Liver (tissue), 9 donors: Measurements from ENCODE around the gene NCS1. TPM values are rescaled to one million over a fixed set of nuclear protein-coding genes. Genes with fewer than 3 reads are reported as not detected.

ENCODE experiments used
- DNase-seq: peaks from one replicate; pipeline ENCODE4 v3.0.0-alpha.2; 2017; ENCODE audit warnings: low spot score
- H3K27ac ChIP-seq, 2 donors: one replicate each; pipeline ENCODE4 v1.7.0; 2013; ENCODE audit warnings: inconsistent platforms in 2 of 2, low read length in 2 of 2, control low read depth in 1 of 2, low read depth in 1 of 2, mild to moderate bottlenecking in 1 of 2
- H3K27me3 ChIP-seq, 4 donors: one replicate each; pipeline versions ENCODE4 v1.6.1 to v1.7.0; 2013; ENCODE audit warnings: low read length in 3 of 4, inconsistent platforms in 1 of 4, mild to moderate bottlenecking in 1 of 4, moderate library complexity in 1 of 4; ENCODE audit not compliant: control insufficient read depth in 4 of 4, insufficient read depth in 4 of 4
- H3K36me3 ChIP-seq, 4 donors: one replicate each; pipeline versions ENCODE4 v1.6.1 to v1.7.0; 2013; ENCODE audit warnings: low read length in 3 of 4, mild to moderate bottlenecking in 3 of 4, low read depth in 1 of 4, moderate library complexity in 1 of 4; ENCODE audit not compliant: control insufficient read depth in 4 of 4, insufficient read depth in 3 of 4
- H3K4me1 ChIP-seq, 4 donors: one replicate each; pipeline versions ENCODE4 v1.6.1 to v1.7.0; 2013; ENCODE audit warnings: low read length in 3 of 4, mild to moderate bottlenecking in 3 of 4, moderate library complexity in 1 of 4; ENCODE audit not compliant: control insufficient read depth in 4 of 4, insufficient read depth in 4 of 4
- H3K4me3 ChIP-seq, 3 donors: one replicate each; pipeline versions ENCODE4 v1.6.1 to v1.7.0; 2013; ENCODE audit warnings: low read length in 3 of 3, control low read depth in 1 of 3, low read depth in 1 of 3, mild to moderate bottlenecking in 1 of 3
- H3K9ac ChIP-seq, 2 donors: one replicate each; pipeline ENCODE4 v1.7.0; 2013; ENCODE audit warnings: low read length in 2 of 2, mild to moderate bottlenecking in 2 of 2, moderate library complexity in 2 of 2, control low read depth in 1 of 2, low read depth in 1 of 2
- H3K9me3 ChIP-seq, 4 donors: one replicate each; pipeline versions ENCODE4 v1.6.1 to v1.7.0; 2013; ENCODE audit warnings: low read length in 3 of 4; ENCODE audit not compliant: control insufficient read depth in 4 of 4
- EGR1 ChIP-seq, 2 donors: IDR thresholded peaks; 2 replicates each; pipeline ENCODE4 v1.6.1; 2016 to 2018; ENCODE audit warnings: antibody characterized with exemption in 2 of 2, low read depth in 2 of 2
- FOXA1 ChIP-seq: IDR thresholded peaks from 2 replicates; pipeline ENCODE4 v1.6.1; 2016; ENCODE audit warnings: antibody characterized with exemption
- FOXA2 ChIP-seq: IDR thresholded peaks from 2 replicates; pipeline ENCODE4 v1.6.1; 2016; ENCODE audit warnings: antibody characterized with exemption
- GABPA ChIP-seq, 2 donors: IDR thresholded peaks in 1 of 2; conservative IDR thresholded peaks in 1 of 2; 2 replicates each; pipeline ENCODE4 v1.6.1; 2016; ENCODE audit warnings: antibody characterized with exemption in 2 of 2, mild to moderate bottlenecking in 1 of 2, moderate library complexity in 1 of 2
- HNF4A ChIP-seq, 2 donors: conservative IDR thresholded peaks; 2 replicates each; pipeline ENCODE4 v1.6.1; 2016; ENCODE audit warnings: antibody characterized with exemption in 2 of 2, mild to moderate bottlenecking in 2 of 2
- HNF4G ChIP-seq: IDR thresholded peaks from 2 replicates; pipeline ENCODE4 v1.6.1; 2016; ENCODE audit warnings: antibody characterized with exemption
- JUND ChIP-seq, 2 donors: IDR thresholded peaks; 2 replicates each; pipeline ENCODE4 v1.6.1; 2016; ENCODE audit warnings: antibody characterized with exemption in 2 of 2
- MAX ChIP-seq: IDR thresholded peaks from 2 replicates; pipeline ENCODE4 v1.6.1; 2016; ENCODE audit warnings: antibody characterized with exemption
- NR2F2 ChIP-seq: IDR thresholded peaks from 2 replicates; pipeline ENCODE4 v1.6.1; 2016; ENCODE audit warnings: antibody characterized with exemption
- RAD21 ChIP-seq, 2 donors: IDR thresholded peaks; 2 replicates each; pipeline ENCODE4 v1.6.1; 2016; ENCODE audit warnings: antibody characterized with exemption in 2 of 2, mild to moderate bottlenecking in 2 of 2
- RXRA ChIP-seq, 2 donors: IDR thresholded peaks; 2 replicates each; pipeline ENCODE4 v1.6.1; 2017 to 2018; ENCODE audit warnings: antibody characterized with exemption in 2 of 2, mild to moderate bottlenecking in 1 of 2
- SP1 ChIP-seq: IDR thresholded peaks from 2 replicates; pipeline ENCODE4 v1.6.1; 2018; ENCODE audit warnings: antibody characterized with exemption, mild to moderate bottlenecking
- TAF1 ChIP-seq: conservative IDR thresholded peaks from 2 replicates; pipeline ENCODE4 v1.6.1; 2016; ENCODE audit warnings: antibody characterized with exemption, mild to moderate bottlenecking
- ZBTB33 ChIP-seq: IDR thresholded peaks from 2 replicates; pipeline ENCODE4 v1.6.1; 2016; ENCODE audit warnings: antibody characterized with exemption
- whole genome bisulfite sequencing: extraction: QIAGEN DNeasy Blood & Tissue Kit; methylation state at CpG from one replicate; pipeline ENCODE4 v1.1.7; 2013; 5-methylcytosine and 5-hydroxymethylcytosine counted together
- polyA plus RNA-seq, 2 donors: library from polyadenylated mRNA; stranded (reverse) in 1 of 2; unstranded in 1 of 2; fragments of 200-250 nt in 1 of 2; fragments of >200 nt in 1 of 2; fragmentation: Nextera tagmentation in 1 of 2; extraction: Ambion mirVana in 1 of 2; gene quantifications; one replicate each; pipeline versions ENCODE4 v1.2.1 to v1.2.3, GENCODE V29; 2013 to 2015
- total RNA-seq, 2 donors: library from RNA; depleted of rRNA; stranded (reverse); fragments of >200 nt; gene quantifications; one replicate each; pipeline ENCODE4 v1.2.3, GENCODE V29; 2014
- TF ChIP-seq, protein P1 (sequence below): fragments of 150-350 bp; IDR thresholded peaks from 2 replicates; pipeline ENCODE4 v1.5.1; 2017; ENCODE audit warnings: improper control_type of control experiment, low read depth, low read length; ENCODE audit not compliant: missing input control
- TF ChIP-seq, protein P2 (sequence below): IDR thresholded peaks from 2 replicates; pipeline ENCODE4 v1.6.1; 2016; ENCODE audit warnings: antibody characterized with exemption, mild to moderate bottlenecking
- TF ChIP-seq, protein P3 (sequence below): IDR thresholded peaks from 2 replicates; pipeline ENCODE4 v1.6.1; 2016; ENCODE audit warnings: antibody characterized with exemption
- donor health status: healthy.
- donor health status: healthy.
- donor health status: healthy.
- donor health status: healthy.
- donor health status: healthy.

NCS1 gene
- total and polyA plus RNA-seq, 4 donors: 0.35 to 2.5 (median 1.2) TPM

- Histone ChIP-seq H3K4me1 (peaks cover 6 to 25% (median 13%) of the 10 kb centered on the region in 4 donors), H3K4me3 (no peak overlapping the region), H3K9me3 (no peaks in the 10 kb centered on the region), H3K36me3 (no peaks in the 10 kb centered on the region), H3K9ac (no peak overlapping the region), H3K27me3 (no peaks in the 10 kb centered on the region), H3K27ac (no peak overlapping the region)
- TF ChIP-seq SP1 (no peak), FOXA2 (no peak), RXRA (IDR thresholded peaks at IDR 0.05) (no peak), HNF4G (no peak), NR2F2 (no peak), FOXA1 (no peak), GABPA (IDR thresholded peaks at IDR 0.05 in 1 of 2, conservative IDR thresholded peaks at IDR 0.05 in 1 of 2) (no peak)
- TF ChIP-seq, protein P1, sequence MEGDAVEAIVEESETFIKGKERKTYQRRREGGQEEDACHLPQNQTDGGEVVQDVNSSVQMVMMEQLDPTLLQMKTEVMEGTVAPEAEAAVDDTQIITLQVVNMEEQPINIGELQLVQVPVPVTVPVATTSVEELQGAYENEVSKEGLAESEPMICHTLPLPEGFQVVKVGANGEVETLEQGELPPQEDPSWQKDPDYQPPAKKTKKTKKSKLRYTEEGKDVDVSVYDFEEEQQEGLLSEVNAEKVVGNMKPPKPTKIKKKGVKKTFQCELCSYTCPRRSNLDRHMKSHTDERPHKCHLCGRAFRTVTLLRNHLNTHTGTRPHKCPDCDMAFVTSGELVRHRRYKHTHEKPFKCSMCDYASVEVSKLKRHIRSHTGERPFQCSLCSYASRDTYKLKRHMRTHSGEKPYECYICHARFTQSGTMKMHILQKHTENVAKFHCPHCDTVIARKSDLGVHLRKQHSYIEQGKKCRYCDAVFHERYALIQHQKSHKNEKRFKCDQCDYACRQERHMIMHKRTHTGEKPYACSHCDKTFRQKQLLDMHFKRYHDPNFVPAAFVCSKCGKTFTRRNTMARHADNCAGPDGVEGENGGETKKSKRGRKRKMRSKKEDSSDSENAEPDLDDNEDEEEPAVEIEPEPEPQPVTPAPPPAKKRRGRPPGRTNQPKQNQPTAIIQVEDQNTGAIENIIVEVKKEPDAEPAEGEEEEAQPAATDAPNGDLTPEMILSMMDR: no peak
- TF ChIP-seq, protein P2, sequence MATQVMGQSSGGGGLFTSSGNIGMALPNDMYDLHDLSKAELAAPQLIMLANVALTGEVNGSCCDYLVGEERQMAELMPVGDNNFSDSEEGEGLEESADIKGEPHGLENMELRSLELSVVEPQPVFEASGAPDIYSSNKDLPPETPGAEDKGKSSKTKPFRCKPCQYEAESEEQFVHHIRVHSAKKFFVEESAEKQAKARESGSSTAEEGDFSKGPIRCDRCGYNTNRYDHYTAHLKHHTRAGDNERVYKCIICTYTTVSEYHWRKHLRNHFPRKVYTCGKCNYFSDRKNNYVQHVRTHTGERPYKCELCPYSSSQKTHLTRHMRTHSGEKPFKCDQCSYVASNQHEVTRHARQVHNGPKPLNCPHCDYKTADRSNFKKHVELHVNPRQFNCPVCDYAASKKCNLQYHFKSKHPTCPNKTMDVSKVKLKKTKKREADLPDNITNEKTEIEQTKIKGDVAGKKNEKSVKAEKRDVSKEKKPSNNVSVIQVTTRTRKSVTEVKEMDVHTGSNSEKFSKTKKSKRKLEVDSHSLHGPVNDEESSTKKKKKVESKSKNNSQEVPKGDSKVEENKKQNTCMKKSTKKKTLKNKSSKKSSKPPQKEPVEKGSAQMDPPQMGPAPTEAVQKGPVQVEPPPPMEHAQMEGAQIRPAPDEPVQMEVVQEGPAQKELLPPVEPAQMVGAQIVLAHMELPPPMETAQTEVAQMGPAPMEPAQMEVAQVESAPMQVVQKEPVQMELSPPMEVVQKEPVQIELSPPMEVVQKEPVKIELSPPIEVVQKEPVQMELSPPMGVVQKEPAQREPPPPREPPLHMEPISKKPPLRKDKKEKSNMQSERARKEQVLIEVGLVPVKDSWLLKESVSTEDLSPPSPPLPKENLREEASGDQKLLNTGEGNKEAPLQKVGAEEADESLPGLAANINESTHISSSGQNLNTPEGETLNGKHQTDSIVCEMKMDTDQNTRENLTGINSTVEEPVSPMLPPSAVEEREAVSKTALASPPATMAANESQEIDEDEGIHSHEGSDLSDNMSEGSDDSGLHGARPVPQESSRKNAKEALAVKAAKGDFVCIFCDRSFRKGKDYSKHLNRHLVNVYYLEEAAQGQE: no peak
- TF ChIP-seq, protein P3, sequence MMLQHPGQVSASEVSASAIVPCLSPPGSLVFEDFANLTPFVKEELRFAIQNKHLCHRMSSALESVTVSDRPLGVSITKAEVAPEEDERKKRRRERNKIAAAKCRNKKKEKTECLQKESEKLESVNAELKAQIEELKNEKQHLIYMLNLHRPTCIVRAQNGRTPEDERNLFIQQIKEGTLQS: no peak
- no peak for DNase-seq
- 87% methylated on average over 7 of the region's 7 CpGs for WGBS
Observed at GRCh38 chr9:130243882-130244170, 71.6 kb downstream of the NCS1 start.

GRCh38 chr9:130244548-130245165 lies 72.5 kb downstream of the NCS1 start:
- Histone ChIP-seq H3K27ac (no peak overlapping the region), H3K9ac (no peak overlapping the region), H3K4me1 (peaks cover 6 to 25% (median 13%) of the 10 kb centered on the region in 4 donors), H3K9me3 (no peaks in the 10 kb centered on the region), H3K27me3 (no peaks in the 10 kb centered on the region), H3K36me3 (no peaks in the 10 kb centered on the region), H3K4me3 (no peak overlapping the region)
- WGBS: 96% methylated on average over 13 of the region's 13 CpGs
- no peak for DNase-seq
- TF ChIP-seq FOXA1 (no peak), FOXA2 (no peak), GABPA (IDR thresholded peaks at IDR 0.05 in 1 of 2, conservative IDR thresholded peaks at IDR 0.05 in 1 of 2) (no peak), JUND (IDR thresholded peaks at IDR 0.05) (no peak), EGR1 (IDR thresholded peaks at IDR 0.05; ENCODE audit: low read depth in 2 of 2) (no peak), ZBTB33 (no peak), MAX (no peak), RAD21 (IDR thresholded peaks at IDR 0.05) (no peak), SP1 (no peak), HNF4A (conservative IDR thresholded peaks at IDR 0.05) (no peak), NR2F2 (no peak), TAF1 (no peak), RXRA (IDR thresholded peaks at IDR 0.05) (no peak)
- TF ChIP-seq, protein P1: no peak
- TF ChIP-seq, protein P2: no peak
- TF ChIP-seq, protein P3: no peak
